Activated CD4-positive, alpha-beta T cell treated with anti-CD3 and anti-CD28 coated beads for 36 hours (primary cell): Measurements from ENCODE around the gene TRIP11. TPM values are rescaled to one million over a fixed set of nuclear protein-coding genes. Genes with fewer than 3 reads are reported as not detected.

ENCODE experiments used
- ATAC-seq: fragments of 200-7000 bp; cut with Tn5 transposase; one replicate; pipeline ENCODE4 v1.10.0; 2021; ENCODE audit warnings: mild to moderate bottlenecking, moderate library complexity
- CTCF ChIA-PET: fragments of 350-600 bp; sonication (Branson Sonifier 250); formaldehyde crosslinking; loops from one replicate; lab custom pipeline; 2021; ENCODE audit warnings: antibody characterized with exemption; lab: Charles Lee
- POLR2A ChIA-PET: fragments of 350-600 bp; sonication (Branson Sonifier 250); formaldehyde crosslinking; loops from one replicate; lab custom pipeline; 2021; ENCODE audit warnings: antibody characterized with exemption, inconsistent platforms; lab: Charles Lee
- DNase-seq: peaks from one replicate; pipeline ENCODE4 v3.0.0-alpha.2; 2020
- H3K27ac Mint-ChIP-seq: one replicate; pipeline ENCODE4 v1.8.0; 2021; ENCODE audit warnings: mixed read lengths
- H3K27me3 Mint-ChIP-seq: one replicate; pipeline ENCODE4 v1.8.0; 2021; ENCODE audit warnings: mixed read lengths
- H3K36me3 Mint-ChIP-seq: one replicate; pipeline ENCODE4 v1.8.0; 2021; ENCODE audit warnings: low read depth, mixed read lengths
- H3K4me1 Mint-ChIP-seq: one replicate; pipeline ENCODE4 v1.8.0; 2021; ENCODE audit warnings: mixed read lengths
- H3K4me3 Mint-ChIP-seq: one replicate; pipeline ENCODE4 v1.8.0; 2021; ENCODE audit warnings: mild to moderate bottlenecking, moderate library complexity, mixed read lengths
- H3K9me3 Mint-ChIP-seq: one replicate; pipeline ENCODE4 v1.8.0; 2021; ENCODE audit warnings: low read depth, mixed read lengths
- intact Hi-C, 2 experiments: fragments of 100-400 bp; cut with DNase I in 1 of 2; cut with micrococcal nuclease in 1 of 2; formaldehyde crosslinking; loops; one replicate each; pipeline versions ENCODE4 v1.14.2 to v1.15.1; 2022 to 2024; cut with DNase I, micrococcal nuclease
- total RNA-seq, 2 experiments: library from RNA; stranded (reverse); gene quantifications; one replicate each; pipeline ENCODE4 v1.2.3, GENCODE V29; 2021

The TRIP11 gene
- total RNA-seq, 2 experiments from 2014 or later: 35.7 to 41.0 TPM

DNA sequence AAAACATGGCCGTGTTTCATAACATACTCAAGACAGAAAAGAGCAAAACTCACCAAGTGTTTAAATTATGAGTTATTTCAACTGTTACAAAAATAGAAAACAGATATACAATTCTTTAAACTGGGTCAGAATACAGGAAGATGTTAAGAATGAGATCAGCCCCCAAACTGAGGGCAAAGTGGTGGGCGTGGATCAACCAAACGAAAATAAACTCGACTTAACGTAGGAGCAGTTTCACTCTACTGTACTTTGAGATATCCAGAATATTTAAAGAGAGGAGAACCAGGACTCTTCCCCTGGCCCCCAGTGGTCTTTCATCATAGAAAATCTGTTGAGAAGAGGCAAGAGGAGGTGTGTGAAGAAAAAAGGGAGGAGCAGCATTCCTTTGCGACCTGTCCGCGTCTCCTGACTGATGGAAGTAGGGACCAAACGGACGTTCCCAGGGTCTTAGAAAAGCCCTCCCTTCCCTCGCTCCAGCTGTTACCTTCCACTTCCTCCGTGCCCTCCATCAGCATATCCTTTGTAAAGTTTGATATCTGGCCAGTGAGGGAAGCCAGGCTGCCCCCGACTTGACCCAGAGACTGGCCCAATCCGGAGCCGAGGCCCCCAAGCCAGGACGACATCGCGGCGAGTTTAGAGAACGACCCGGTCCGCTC is 668 bp downstream of the TRIP11 start:
- Mint-ChIP-seq H3K4me3 (peak overlapping the region; percentile 92), H3K9me3 (no peaks in the 10 kb centered on the region), H3K27me3 (no peaks in the 10 kb centered on the region), H3K4me1 (peaks cover 42% of the 10 kb centered on the region), H3K36me3 (peaks cover 14% of the 10 kb centered on the region), H3K27ac (peak overlapping the region; percentile 98)
- POLR2A ChIA-PET: interaction anchor here (0.7 to 1.9 kb wide), 3 partner anchors 67 to 876 kb away, joined by 3 to 9 read pairs (median 8); partner anchors contain the start of genes ATXN3, CPSF2 and NDUFB1
- DNase-seq (peak; percentile 44), ATAC-seq (no peak)
- intact Hi-C loops: loop anchor here (2.0 to 5.0 kb wide), 3 partner anchors 528 to 722 kb away; partner anchors contain the start of gene PPP4R3A (in 1 of the 2)
- CTCF ChIA-PET: interaction anchor here (0.7 to 0.8 kb wide), 2 partner anchors 67 to 82 kb away, joined by 3 to 4 read pairs; partner anchors contain the start of genes ATXN3, CPSF2 and NDUFB1

DNA sequence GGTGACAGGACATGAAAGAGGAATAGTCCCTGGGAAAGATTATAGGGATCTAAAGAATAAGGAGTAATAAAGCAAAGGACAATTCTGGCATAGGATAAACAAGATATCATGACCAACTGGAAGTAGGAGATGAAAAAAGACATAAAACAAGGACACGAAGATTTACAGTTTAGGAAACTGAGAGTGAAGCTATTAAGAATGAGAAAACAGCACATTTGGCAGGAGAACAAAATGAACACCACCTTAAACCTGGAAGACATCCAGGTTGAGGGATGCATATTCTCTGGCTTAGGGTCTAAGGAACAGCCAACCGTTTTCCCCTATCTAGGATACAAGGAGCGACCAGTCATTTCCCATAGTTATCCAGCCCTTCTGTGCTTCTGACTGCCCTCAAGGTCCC is 1.9 kb downstream of the TRIP11 start:
- H3K4me3 Mint-ChIP-seq: peak overlapping the region; percentile 92

DNA sequence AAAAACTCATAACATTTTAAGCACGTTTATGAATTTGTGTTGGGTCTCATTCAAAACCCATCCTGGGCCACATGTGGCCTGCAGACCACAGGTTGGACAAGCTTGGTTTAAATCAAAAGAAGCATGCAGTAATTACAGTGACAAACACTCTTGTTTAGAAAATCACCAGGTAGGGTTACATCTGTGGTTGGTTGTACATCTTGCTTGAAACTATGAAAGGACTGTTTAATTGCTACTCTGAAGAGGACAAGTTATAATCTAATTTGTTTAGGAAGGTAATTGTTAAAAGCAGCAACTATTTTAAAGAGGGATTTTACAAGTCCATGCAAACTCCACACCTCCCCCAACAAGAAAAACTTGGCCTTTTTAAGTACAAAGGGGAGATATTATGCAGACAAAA is 4.0 kb downstream of the TRIP11 start:
- ChIA-PET CTCF (interaction anchor here (1.0 kb wide), 1 partner anchor 30 kb away, joined by 6 read pairs; no protein-coding TSS in a partner anchor), POLR2A (no interaction called here)
- peaks cover 41% of the 10 kb centered on the region for H3K4me1 Mint-ChIP-seq
- no peaks in the 10 kb centered on the region for H3K27me3 Mint-ChIP-seq
- DNase-seq: no peak
- no peak for ATAC-seq
- H3K36me3 Mint-ChIP-seq: peaks cover 14% of the 10 kb centered on the region
- intact Hi-C loops: loop anchor here in 1 of 2 experiments (5.0 kb wide), 2 partner anchors 616 to 719 kb away; no protein-coding TSS in a partner anchor
- no peaks in the 10 kb centered on the region for H3K9me3 Mint-ChIP-seq
- no peak overlapping the region for H3K4me3 Mint-ChIP-seq
- no peak overlapping the region for H3K27ac Mint-ChIP-seq

More for the DNA sequence above, 1.9 kb downstream of the TRIP11 start:
- ChIA-PET POLR2A (no interaction called here), CTCF (no interaction called here)
- no peaks in the 10 kb centered on the region for H3K27me3 Mint-ChIP-seq
- no peaks in the 10 kb centered on the region for H3K9me3 Mint-ChIP-seq
- peaks cover 49% of the 10 kb centered on the region for H3K4me1 Mint-ChIP-seq
- peaks cover 14% of the 10 kb centered on the region for H3K36me3 Mint-ChIP-seq
- DNase-seq: no peak
- ATAC-seq: no peak
- intact Hi-C loops: loop anchor here (2.0 to 5.0 kb wide), 3 partner anchors 527 to 721 kb away; partner anchors contain the start of gene PPP4R3A (in 1 of the 2)
- H3K27ac Mint-ChIP-seq: peak overlapping the region; percentile 69

- POLR2A ChIA-PET: interaction anchor here (0.6 kb wide), 2 partner anchors 72 to 596 kb away, joined by 4 to 12 read pairs; no protein-coding TSS in a partner anchor
- CTCF ChIA-PET: interaction anchor here (1.3 kb wide), 1 partner anchor 16 kb away, joined by 5 read pairs; no protein-coding TSS in a partner anchor
Observed at GRCh38 chr14:92033906-92034687, 5.8 kb downstream of the TRIP11 start.

GRCh38 chr14:92033433-92033832 is 6.4 kb downstream of the TRIP11 start:
- peaks cover 22% of the 10 kb centered on the region for H3K36me3 Mint-ChIP-seq
- ATAC-seq (no peak), DNase-seq (no peak)
- CTCF ChIA-PET: interaction anchor here (1.3 kb wide), 1 partner anchor 15 kb away, joined by 5 read pairs; no protein-coding TSS in a partner anchor
- intact Hi-C loops: no loop called here
- POLR2A ChIA-PET: no interaction called here
- H3K4me3 Mint-ChIP-seq: no peak overlapping the region
- no peaks in the 10 kb centered on the region for H3K9me3 Mint-ChIP-seq
- H3K4me1 Mint-ChIP-seq: peaks cover 35% of the 10 kb centered on the region
- peak overlapping the region; percentile 75 for H3K27ac Mint-ChIP-seq
- H3K27me3 Mint-ChIP-seq: no peaks in the 10 kb centered on the region

More at GRCh38 chr14:92033906-92034687, 5.8 kb downstream of the TRIP11 start:
- ATAC-seq (no peak), DNase-seq (no peak)
- H3K27ac Mint-ChIP-seq: peak overlapping the region; percentile 75
- intact Hi-C loops: no loop called here
- peaks cover 18% of the 10 kb centered on the region for H3K36me3 Mint-ChIP-seq
- no peaks in the 10 kb centered on the region for H3K27me3 Mint-ChIP-seq
- H3K4me1 Mint-ChIP-seq: peaks cover 38% of the 10 kb centered on the region
- H3K4me3 Mint-ChIP-seq: no peak overlapping the region
- H3K9me3 Mint-ChIP-seq: no peaks in the 10 kb centered on the region

DNA sequence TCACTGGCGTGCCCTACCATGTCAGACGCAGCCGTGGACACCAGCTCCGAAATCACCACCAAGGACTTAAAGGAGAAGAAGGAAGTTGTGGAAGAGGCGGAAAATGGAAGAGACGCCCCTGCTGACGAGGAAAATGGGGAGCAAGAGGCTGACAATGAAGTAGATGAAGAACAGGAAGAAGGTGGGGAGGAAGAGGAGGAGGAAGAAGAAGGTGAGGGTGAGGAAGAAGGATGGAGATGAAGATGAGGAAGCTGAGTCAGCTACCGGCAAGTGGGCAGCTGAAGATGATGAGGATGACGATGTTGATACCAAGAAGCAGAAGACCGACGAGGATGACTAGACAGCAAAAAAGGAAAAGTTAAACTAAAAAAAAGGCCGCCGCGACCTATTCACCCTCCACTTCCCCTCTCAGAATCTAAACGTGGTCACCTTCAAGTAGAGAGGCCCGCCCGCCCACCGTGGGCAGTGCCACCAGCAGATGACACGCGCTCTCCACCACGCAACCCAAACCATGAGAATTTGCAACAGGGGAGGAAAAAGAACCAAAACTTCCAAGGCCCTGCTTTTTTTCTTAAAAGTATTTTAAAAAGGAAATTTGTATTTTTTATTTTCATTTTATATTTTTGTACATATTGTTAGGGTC is 13.2 kb downstream of the TRIP11 start:
- CTCF ChIA-PET: no interaction called here
- H3K4me3 Mint-ChIP-seq: no peak overlapping the region
- H3K27me3 Mint-ChIP-seq: no peaks in the 10 kb centered on the region
- no peak overlapping the region for H3K27ac Mint-ChIP-seq
- peak; percentile 48 for DNase-seq
- H3K36me3 Mint-ChIP-seq: peaks cover 35% of the 10 kb centered on the region
- POLR2A ChIA-PET: no interaction called here
- intact Hi-C loops: no loop called here
- H3K4me1 Mint-ChIP-seq: peaks cover 23% of the 10 kb centered on the region
- ATAC-seq: no peak
- H3K9me3 Mint-ChIP-seq: no peaks in the 10 kb centered on the region

GRCh38 chr14:92022036-92022435 is 17.8 kb downstream of the TRIP11 start:
- ChIA-PET CTCF (interaction anchor here (1.0 kb wide), 1 partner anchor 25 kb away, joined by 4 read pairs; no protein-coding TSS in a partner anchor), POLR2A (no interaction called here)
- no peaks in the 10 kb centered on the region for H3K27me3 Mint-ChIP-seq
- no peak for DNase-seq
- H3K36me3 Mint-ChIP-seq: peaks cover 28% of the 10 kb centered on the region
- no peak for ATAC-seq
- H3K27ac Mint-ChIP-seq: no peak overlapping the region
- no peaks in the 10 kb centered on the region for H3K9me3 Mint-ChIP-seq
- intact Hi-C loops: no loop called here
- H3K4me1 Mint-ChIP-seq: peaks cover 16% of the 10 kb centered on the region
- no peak overlapping the region for H3K4me3 Mint-ChIP-seq

DNA sequence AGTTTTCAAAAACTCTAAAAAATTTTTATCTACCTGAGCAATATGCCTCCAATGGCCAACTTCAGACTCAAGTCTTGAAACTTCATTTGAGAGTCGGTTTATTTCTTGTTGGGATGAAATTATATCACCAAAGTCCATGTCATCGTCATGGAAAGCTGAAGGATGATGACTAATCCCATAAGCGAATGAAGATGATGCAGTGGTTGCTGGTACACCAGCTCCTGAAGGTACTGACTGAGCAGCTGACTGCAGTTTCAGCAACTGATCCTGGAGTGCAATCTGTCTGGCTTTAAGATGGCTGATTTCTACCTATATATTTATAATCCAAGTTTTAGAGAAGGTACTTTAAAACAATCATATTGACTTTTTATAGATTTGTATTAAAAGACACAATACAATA is 18.3 kb downstream of the TRIP11 start:
- ATAC-seq (peak; percentile 23), DNase-seq (no peak)
- intact Hi-C loops: no loop called here
- no peak overlapping the region for H3K4me3 Mint-ChIP-seq
- H3K4me1 Mint-ChIP-seq: peaks cover 13% of the 10 kb centered on the region
- CTCF ChIA-PET: interaction anchor here (1.0 kb wide), 1 partner anchor 24 kb away, joined by 4 read pairs; no protein-coding TSS in a partner anchor
- peaks cover 25% of the 10 kb centered on the region for H3K36me3 Mint-ChIP-seq
- POLR2A ChIA-PET: no interaction called here
- no peaks in the 10 kb centered on the region for H3K27me3 Mint-ChIP-seq
- H3K9me3 Mint-ChIP-seq: no peaks in the 10 kb centered on the region
- no peak overlapping the region for H3K27ac Mint-ChIP-seq

DNA sequence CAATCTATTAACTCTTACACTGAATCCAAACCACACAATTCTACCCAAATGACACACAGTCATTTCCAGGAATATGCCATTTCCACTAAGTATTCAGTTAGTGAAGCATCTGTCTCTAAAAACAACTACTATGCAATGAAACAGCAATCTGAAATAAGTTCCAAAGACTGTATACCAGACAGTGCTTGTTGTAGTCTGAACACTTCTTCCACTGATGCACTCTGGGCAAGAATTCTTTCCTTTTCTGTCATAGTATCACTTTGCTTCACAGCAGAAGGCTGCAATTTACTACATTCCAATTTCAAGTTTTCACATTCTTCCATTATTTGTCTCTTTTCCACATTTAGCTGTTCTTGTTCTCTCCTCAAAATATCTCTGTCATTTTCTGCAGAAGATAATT is 25.8 kb downstream of the TRIP11 start:
- peaks cover 26% of the 10 kb centered on the region for H3K4me1 Mint-ChIP-seq
- no peak overlapping the region for H3K4me3 Mint-ChIP-seq
- no peaks in the 10 kb centered on the region for H3K27me3 Mint-ChIP-seq
- no peaks in the 10 kb centered on the region for H3K9me3 Mint-ChIP-seq
- DNase-seq (no peak), ATAC-seq (peak; percentile 74)
- CTCF ChIA-PET: interaction anchor here (0.7 to 1.0 kb wide), 2 partner anchors 8 to 9 kb away, joined by 3 read pairs; no protein-coding TSS in a partner anchor
- peak overlapping the region; percentile 0 for H3K27ac Mint-ChIP-seq
- peaks cover 40% of the 10 kb centered on the region for H3K36me3 Mint-ChIP-seq
- intact Hi-C loops: no loop called here
- POLR2A ChIA-PET: no interaction called here

- peaks cover 46% of the 10 kb centered on the region for H3K36me3 Mint-ChIP-seq
- ChIA-PET POLR2A (no interaction called here), CTCF (interaction anchor here (0.6 to 1.7 kb wide), 2 partner anchors 15 to 1095 kb away, joined by 4 to 7 read pairs; no protein-coding TSS in a partner anchor)
- peaks cover 24% of the 10 kb centered on the region for H3K4me1 Mint-ChIP-seq
- no peak overlapping the region for H3K4me3 Mint-ChIP-seq
- DNase-seq (no peak), ATAC-seq (no peak)
- H3K9me3 Mint-ChIP-seq: no peaks in the 10 kb centered on the region
- peak overlapping the region; percentile 71 for H3K27ac Mint-ChIP-seq
- intact Hi-C loops: no loop called here
- H3K27me3 Mint-ChIP-seq: no peaks in the 10 kb centered on the region
Observed at GRCh38 chr14:92012121-92012748, 27.6 kb downstream of the TRIP11 start.
